HG03139 (cell line): ENCODE results near the gene SAP30BP.

Source experiments
- ATAC-seq: cut with Tn5 transposase; IDR thresholded peaks from one replicate; pipeline ENCODE4 v1.9.1; 2021; ENCODE audit not compliant: unreplicated experiment

Gene SAP30BP

DNA sequence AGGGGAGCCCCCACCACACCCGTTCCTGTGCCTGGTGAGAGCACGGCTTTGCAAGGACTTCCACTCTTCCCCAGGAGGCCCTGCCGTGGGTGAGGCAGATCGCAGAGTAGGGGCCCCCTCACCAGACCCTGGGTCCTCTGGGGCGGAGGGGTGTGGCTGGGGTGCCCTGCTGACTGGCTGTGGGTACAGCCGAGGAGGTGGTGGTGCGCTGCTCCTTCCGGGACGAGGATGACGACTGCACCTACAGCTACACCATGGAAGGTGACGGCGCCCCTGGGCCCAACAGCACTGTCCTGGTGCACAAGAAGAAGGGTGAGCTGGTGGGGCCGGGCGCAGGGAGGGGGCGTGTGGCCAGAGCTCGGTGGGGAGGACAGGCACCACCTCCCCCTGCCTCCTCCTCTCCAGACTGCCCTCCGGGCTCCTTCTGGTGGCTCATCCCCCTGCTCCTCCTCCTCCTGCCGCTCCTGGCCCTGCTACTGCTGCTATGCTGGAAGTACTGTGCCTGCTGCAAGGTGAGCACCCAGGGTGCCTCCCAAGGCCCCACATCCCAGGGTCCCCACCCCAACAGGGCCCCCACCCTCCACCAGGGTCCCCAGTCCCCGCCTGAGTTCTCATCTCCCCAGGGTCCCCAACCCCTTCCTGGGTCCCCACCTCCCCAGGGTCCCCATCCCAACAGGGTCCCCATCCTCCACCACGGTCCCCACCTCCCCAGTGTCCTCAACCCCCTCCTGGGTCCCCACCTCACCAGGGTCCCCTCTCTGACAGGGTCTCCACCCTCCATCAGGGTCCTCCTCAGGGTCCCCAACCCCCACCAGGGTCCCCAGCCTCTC, 70.2 kb downstream of the SAP30BP start:
- no peak for ATAC-seq

DNA sequence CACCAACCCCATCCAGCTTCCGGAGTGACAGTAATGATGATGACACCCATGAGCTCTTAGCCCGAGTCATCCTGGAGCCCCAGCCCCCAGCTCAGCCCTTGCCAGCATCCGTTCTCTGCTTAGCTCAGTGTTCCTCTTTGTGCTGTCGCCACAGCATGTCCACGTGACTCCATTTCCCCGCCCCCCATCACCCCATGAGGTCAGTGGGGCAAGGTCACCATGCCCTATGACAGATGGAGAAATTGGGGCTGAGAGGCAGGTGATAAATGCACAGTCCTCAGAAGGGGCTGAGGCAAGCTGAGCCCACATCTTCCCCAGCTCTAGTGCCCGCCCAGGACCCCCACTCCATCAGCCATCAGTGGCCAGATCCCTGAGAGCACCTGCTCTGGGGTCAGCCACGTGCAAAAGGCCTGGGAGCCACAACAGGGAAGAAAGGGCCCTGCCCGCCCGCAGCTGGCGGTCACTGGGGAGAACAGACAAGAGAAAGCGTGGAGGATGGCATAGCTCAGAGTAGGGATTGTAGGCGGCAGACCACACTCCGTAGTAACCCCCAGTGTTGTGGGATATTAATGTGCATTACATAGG, 71.2 kb downstream of the SAP30BP start:
- no peak for ATAC-seq

DNA sequence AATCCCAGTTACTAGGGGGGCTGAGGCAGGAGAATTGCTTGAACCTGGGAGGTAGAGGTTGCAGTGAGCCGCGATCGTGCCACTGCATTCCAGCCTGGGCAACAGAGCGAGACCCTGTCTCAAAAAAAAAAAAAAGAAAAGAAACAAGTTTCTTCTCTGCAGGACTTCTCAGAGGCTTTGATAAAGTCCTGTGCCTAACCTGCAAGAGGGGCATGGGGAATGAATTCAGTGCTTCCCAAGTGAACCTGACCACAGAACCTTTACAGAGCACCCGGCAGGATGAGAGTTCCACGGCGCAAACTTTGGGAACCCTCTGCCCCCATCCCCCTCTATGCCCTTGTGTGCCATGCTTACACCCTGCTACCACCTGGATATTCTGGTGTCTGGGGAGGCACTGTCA, 72.0 kb downstream of the SAP30BP start:
- ATAC-seq = no peak

DNA sequence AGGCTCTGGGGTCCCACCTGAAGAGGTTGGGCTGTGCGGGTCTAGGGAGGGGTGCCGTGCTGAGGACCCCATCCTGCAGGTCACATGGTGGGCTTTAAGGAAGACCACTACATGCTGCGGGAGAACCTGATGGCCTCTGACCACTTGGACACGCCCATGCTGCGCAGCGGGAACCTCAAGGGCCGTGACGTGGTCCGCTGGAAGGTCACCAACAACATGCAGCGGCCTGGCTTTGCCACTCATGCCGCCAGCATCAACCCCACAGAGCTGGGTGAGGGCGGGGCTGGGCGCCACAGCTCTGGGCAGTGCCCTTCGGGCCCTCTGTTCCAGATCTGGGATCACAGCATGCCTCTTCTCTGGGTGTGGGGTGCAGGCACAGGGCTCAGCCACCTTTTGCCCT, 72.7 kb downstream of the SAP30BP start:
- ATAC-seq = no peak

DNA sequence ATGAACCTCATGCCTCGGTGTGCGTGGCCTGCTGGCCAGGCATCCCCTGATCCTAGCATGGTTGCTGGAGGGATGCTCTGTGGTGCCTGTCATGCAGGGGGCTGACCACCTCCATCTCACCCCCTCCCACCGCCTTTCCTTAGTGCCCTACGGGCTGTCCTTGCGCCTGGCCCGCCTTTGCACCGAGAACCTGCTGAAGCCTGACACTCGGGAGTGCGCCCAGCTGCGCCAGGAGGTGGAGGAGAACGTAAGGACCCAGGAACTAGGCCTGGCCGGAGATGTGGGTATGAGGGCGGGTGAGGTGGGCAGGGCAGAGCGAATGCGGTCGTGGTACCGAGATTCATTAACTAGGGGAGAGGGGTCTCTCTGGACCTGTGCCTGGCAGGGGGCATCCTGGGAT, 73.1 kb downstream of the SAP30BP start:
- ATAC-seq = no peak

DNA sequence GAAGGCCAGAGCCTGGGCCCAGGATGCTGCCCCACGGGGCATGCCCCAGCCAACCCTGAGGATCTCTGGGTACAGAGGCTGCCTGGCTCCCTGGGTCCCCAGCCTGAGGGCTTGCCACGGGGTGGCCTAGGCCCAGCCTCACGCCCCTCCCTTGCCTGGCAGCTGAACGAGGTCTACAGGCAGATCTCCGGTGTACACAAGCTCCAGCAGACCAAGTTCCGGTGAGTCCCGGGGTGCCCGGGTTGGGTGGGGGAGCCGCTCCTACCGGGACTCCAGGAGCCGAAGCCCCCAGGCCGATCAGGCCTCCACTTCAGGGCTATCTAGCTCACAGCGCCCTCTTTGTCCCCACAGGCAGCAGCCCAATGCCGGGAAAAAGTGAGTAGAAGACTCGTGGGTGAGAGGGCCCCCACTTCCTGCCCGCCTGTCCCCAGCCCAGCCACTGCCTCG, 73.5 kb downstream of the SAP30BP start:
- no peak for ATAC-seq

DNA sequence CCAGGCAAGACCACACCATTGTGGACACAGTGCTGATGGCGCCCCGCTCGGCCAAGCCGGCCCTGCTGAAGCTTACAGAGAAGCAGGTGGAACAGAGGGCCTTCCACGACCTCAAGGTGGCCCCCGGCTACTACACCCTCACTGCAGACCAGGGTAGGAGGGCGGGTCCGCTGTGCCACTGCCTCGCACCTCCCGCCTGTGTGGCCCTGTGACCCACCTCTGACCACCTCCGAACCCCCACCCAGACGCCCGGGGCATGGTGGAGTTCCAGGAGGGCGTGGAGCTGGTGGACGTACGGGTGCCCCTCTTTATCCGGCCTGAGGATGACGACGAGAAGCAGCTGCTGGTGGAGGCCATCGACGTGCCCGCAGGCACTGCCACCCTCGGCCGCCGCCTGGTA, 75.2 kb downstream of the SAP30BP start:
- no peak for ATAC-seq

DNA sequence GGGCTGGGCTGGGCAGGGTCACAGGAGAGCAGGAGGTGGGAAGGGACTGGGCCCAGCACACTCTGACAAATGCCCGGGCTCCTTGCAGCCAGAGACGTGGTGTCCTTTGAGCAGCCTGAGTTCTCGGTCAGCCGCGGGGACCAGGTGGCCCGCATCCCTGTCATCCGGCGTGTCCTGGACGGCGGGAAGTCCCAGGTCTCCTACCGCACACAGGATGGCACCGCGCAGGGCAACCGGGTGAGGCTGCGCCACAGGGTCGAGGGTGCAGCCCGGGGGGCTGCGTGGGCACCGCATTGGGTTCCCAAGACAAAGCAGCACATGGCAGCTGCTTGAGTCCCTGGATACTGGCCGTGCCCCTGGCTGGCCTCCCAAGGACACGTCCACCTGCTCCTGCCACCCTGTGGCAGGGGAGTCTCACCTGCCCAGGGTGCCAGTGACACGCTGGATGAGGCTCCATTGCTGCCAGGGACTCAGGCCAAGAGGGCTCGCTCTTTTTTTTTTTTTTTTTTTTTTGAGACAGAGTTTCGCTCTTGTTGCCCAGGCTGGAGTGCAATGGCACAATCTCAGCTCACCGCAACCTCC, 76.6 kb downstream of the SAP30BP start:
- ATAC-seq = no peak

DNA sequence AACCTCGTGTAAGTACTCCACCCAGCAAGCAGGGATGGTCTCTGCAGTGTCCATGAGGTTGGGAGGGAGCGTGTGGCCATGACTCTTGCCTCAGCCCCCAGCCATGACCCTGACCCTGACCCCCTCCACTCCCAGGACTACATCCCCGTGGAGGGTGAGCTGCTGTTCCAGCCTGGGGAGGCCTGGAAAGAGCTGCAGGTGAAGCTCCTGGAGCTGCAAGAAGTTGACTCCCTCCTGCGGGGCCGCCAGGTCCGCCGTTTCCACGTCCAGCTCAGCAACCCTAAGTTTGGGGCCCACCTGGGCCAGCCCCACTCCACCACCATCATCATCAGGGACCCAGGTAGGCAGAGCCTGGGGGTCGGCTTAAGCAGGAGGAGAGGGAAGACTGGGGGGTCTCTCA, 81.6 kb downstream of the SAP30BP start:
- ATAC-seq = no peak

DNA sequence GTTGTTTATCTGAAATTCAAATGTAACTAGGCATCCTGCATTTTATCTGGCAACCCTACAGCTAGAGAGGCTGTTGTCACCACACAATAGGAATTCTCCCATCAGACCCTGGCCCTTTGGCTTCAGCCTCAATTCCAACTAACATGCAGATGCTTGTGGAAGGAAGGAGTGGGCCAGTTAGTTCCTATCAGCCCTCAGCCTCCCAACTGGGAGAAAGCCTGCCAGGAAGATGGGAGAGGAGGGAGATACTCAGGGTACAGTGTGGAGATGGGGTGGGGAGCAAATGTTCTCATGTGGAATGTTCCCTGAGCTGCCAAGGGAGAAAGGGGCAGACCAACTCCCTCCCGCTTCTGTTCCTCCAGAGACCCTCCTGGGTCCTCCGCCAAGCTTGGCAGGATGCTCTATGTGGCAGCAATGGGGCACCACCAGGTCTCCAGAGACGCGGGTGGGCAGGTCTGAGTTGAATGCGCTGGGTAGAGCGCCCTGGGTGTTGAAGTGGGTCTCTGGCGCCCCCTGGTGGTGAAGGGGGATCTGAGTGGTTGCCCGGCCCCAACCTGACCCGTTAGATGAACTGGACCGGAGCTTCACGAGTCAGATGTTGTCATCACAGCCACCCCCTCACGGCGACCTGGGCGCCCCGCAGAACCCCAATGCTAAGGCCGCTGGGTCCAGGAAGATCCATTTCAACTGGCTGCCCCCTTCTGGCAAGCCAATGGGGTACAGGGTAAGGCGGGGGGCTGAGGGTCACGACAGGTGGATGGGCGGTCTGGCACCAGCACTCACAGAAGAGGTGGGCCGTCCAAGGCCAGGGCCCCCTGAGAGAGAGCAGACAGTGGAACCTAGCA, 82.6 kb downstream of the SAP30BP start:
- ATAC-seq = no peak

DNA sequence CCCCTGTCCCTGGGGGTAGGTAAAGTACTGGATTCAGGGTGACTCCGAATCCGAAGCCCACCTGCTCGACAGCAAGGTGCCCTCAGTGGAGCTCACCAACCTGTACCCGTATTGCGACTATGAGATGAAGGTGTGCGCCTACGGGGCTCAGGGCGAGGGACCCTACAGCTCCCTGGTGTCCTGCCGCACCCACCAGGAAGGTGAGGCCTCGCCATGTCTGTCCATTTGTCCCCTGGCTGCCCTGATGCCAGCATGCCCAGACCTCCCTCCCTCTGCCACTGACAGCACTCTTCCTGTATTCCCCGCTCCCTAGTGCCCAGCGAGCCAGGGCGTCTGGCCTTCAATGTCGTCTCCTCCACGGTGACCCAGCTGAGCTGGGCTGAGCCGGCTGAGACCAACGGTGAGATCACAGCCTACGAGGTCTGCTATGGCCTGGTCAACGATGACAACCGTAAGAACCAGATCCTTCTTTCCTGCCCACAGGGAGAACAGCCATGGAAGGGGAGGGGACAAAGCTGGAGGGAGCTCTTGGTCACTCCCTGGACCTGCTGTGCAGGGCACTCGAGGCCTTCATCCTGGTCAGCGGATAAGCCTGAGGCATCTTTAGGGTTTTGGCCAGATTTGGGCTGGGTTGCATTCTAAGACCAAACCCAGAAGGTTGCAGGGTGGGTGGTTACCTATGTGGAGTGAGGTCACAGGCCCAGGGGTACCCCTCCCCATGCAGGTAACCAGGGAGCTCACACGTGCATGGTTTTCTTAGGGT, 83.7 kb downstream of the SAP30BP start:
- no peak for ATAC-seq

DNA sequence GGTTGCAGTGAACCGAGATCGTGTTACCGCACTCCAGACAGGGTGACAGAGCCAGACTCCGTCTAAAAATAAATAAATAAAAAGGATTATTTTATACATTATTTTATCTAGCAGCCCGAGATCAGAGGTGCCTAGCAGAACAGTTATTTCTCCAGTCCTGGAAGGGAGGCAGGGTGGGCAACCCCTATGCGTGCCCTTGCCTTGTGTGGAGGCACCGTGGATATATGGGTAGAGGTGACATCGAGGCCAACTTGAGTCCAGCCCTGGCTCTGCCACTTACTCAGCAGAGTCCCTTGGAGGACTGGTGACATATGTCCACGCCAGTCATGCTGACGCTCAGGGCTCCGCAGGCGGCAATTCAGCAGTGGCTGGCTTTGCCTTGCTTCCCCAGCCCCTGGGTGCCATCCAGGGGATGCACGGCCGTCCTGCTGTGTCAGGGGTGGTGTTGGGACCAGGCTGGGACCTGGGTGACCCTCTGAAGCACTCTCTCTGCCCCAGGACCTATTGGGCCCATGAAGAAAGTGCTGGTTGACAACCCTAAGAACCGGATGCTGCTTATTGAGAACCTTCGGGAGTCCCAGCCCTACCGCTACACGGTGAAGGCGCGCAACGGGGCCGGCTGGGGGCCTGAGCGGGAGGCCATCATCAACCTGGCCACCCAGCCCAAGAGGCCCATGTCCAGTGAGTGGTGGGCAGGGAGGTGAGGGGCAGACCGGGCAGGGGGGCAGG, 84.7 kb downstream of the SAP30BP start:
- no peak for ATAC-seq

DNA sequence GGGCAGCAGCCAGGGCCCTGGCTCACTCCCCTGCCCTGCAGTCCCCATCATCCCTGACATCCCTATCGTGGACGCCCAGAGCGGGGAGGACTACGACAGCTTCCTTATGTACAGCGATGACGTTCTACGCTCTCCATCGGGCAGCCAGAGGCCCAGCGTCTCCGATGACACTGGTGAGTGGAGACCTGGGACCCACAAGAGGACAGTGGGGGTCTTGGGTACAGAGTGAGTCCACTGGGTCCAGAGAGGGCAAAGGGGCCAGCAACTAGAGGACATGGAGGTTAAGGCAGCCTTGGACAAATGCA, 85.2 kb downstream of the SAP30BP start:
- no peak for ATAC-seq

DNA sequence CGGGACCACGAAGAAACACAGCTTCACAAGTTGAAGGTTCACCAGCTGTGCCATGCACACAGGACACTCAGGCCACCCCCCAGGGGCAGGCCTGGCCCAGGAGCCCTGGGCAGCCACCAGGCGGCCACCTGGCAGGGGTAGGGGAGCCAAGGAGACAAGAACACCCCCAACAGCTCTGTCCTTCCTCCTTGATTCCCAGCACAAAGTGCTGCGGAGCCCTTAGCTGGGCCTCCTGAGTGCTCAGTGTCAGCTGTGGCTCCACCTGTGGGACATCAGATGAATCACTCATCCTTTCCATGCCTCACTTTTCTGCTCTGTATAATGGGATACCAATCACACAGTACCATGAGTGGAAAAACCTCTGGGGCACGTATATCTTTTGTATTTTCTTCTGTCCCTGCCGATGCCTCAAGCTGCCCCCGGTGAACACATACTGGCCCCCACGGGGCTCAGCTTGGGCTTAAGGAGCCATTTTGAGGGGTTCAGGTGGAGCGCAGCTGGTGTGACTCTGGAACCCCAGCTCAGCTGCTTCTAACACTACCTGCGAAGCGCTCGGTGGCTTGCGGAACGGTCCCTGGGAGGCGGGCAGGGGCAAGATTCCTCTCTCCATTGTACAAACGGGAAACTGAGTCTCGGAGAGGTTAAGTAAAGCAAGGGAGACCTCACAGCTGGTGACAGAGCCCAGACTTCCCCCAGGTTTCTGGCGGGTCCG, 85.8 kb downstream of the SAP30BP start:
- no peak for ATAC-seq

DNA sequence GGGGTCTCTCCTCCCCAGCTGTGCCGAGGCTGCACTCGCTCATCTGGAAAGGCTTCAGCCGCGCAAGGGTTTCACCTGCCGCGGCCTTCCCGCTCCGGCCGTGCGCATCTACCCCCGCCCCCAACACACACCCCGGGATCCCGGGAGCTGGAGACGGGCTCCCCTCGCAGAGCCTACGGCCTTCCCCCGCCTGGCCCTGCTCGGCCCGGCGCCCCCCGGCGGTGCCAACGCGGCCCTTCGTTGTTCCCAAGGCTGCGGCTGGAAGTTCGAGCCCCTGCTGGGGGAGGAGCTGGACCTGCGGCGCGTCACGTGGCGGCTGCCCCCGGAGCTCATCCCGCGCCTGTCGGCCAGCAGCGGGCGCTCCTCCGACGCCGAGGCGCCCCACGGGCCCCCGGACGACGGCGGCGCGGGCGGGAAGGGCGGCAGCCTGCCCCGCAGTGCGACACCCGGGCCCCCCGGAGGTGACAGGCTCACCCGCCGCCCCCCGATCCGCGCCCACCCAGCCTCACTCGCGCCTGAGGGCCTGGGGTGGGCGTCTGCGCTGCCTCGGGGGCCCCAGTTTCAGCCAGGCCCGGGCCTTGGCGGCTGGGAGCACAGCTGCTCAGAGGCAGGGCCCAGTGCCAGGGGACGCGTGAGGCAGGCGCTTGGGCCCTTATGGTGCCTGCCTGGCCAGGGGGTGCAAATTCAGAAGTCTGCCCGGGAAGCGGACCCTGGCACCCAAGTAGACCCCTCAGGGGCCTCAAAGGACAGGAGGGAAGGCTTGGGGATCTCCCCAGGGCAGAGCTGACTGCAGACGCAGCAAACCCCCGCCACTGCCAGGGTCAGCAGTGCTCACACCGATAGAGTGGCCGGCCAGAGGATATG, 86.6 kb downstream of the SAP30BP start:
- peak; percentile 58 for ATAC-seq

DNA sequence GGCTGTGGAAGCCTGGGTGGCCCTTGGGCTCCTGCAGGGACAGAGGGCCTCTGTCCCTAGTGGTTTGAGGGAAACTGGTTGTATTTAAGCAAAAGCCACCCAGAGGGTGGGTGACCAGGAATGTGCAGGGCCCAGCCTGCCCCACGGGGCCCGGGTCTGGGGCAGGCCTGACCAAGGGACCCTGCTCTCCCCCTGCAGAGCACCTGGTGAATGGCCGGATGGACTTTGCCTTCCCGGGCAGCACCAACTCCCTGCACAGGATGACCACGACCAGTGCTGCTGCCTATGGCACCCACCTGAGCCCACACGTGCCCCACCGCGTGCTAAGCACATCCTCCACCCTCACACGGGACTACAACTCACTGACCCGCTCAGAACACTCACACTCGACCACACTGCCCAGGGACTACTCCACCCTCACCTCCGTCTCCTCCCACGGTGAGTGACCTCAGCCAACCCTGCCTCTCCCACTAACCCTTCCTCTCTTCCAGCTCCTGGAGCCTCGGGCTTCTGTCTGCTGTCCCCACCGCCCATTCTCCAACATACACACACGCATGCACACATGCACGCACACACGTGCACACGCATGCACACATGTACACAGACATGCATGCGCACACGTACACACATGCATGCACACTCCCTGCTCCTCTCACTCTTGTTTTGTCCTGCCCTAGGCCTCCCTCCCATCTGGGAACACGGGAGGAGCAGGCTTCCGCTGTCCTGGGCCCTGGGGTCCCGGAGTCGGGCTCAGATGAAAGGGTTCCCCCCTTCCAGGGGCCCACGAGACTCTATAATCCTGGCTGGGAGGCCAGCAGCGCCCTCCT, 87.5 kb downstream of the SAP30BP start:
- ATAC-seq = no peak

DNA sequence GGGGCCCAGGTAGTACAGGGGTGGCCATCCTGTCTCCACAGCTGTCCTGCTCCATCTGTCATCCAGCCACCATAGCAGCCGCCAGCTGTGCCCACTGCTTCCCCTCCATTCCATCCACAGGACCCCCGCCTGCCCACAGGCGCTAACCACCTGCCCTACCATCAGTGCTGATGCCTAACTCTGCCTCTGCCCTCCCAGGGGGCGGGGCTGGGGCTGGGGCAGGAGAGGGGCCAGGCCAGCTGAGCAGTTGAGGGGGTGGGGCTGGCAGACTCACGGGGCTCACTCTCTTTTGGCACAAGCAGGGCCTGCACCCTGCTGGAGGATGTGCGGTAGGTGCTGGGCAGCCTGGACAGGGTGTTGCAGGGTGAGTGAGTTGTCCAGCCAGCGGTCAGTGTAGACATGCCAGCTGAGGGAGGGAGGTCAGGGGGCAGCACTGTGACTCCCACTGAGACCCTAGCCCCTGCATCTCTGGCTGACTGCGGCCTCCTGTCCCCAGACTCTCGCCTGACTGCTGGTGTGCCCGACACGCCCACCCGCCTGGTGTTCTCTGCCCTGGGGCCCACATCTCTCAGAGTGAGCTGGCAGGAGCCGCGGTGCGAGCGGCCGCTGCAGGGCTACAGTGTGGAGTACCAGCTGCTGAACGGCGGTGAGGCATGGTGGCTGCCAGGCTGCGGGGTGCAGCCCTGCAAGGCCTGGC, 88.2 kb downstream of the SAP30BP start:
- no peak for ATAC-seq
